ENCODE measurements around the gene CTRL. TPM values are rescaled to one million over a fixed set of nuclear protein-coding genes. Genes with fewer than 3 reads are reported as not detected.

CTRL gene
- total RNA-seq, 1 donor from 2014 or later, result 0.59 TPM

DNA sequence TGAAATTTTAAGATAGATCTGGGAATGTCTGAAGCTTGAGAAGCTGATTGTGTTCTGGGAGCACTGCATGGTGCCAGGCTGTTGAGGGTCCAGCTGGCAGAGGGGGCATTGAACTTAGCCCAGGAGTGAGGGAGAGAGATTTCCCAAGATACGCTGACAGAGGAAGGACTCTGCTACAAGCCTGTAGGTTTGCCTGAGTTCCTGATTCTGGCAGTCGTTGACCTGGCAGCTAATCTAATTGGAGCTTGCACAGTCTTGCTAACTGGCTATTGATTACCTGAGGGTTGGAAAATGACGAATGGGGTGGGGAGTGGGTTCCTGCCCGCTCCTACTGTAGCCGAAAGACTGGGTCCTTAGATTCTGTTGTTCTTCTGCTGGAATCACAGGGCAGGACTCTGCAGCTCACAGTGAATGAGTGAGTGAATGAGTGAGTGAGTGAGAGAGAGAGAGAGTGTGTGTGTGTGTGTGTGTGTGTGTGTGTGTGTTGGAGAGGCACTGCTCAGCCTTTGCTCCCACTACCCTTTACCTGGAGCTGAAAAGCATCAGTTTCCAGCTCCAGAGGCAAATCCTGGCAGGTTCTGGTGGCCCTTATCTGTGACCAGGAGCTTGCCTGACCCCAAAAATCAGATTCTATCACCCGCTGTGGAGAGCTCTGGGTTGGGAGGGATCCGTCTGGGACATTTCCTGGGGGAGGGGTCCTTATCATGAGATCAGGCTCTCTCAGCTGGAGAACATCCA, 16.7 kb downstream of the CTRL start:
- peaks cover 30% of the 10 kb centered on the region for H3K4me1 ChIP-seq
- DNase-seq (no peak), ATAC-seq (no peak)
- no peaks in the 10 kb centered on the region for H3K9me3 ChIP-seq
- H3K27ac ChIP-seq, result no peak overlapping the region
- TF ChIP-seq, protein P1, sequence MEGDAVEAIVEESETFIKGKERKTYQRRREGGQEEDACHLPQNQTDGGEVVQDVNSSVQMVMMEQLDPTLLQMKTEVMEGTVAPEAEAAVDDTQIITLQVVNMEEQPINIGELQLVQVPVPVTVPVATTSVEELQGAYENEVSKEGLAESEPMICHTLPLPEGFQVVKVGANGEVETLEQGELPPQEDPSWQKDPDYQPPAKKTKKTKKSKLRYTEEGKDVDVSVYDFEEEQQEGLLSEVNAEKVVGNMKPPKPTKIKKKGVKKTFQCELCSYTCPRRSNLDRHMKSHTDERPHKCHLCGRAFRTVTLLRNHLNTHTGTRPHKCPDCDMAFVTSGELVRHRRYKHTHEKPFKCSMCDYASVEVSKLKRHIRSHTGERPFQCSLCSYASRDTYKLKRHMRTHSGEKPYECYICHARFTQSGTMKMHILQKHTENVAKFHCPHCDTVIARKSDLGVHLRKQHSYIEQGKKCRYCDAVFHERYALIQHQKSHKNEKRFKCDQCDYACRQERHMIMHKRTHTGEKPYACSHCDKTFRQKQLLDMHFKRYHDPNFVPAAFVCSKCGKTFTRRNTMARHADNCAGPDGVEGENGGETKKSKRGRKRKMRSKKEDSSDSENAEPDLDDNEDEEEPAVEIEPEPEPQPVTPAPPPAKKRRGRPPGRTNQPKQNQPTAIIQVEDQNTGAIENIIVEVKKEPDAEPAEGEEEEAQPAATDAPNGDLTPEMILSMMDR (IDR thresholded peaks at IDR 0.05), result no peak
- intact Hi-C loops (cut with DNase I), result no loop called here
- no peak overlapping the region for H3K4me3 ChIP-seq
- no peaks in the 10 kb centered on the region for H3K27me3 ChIP-seq (ENCODE audit: low read depth)
- peaks cover 50% of the 10 kb centered on the region for H3K36me3 ChIP-seq

DNA sequence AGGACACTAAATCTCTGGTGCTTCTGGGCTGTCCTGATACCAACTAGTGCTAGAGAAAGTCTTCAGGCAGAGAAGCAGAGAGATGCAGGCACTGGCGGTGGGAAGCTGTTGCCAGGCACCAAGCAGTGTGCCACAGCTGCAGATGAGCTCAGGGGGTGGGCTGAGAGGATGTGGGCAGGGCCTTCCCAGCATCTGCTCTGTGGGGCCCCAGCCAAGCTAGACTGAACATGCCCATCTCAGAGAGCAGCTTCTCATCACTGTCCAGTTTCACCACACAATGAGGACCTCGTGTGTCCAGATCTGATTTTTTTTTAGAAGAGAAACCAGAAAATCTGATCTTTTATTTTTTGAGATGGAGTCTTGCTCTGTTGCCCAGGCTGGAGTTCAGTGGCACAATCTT, 21.5 kb downstream of the CTRL start:
- Histone ChIP-seq H3K9me3 (no peaks in the 10 kb centered on the region), H3K4me3 (no peak overlapping the region), H3K4me1 (no peaks in the 10 kb centered on the region), H3K27me3 (ENCODE audit: low read depth) (no peaks in the 10 kb centered on the region), H3K36me3 (peaks cover 44% of the 10 kb centered on the region), H3K27ac (no peak overlapping the region)
- no peak for ATAC-seq
- no peak for DNase-seq
- TF ChIP-seq, protein P1 (IDR thresholded peaks at IDR 0.05), result no peak
- intact Hi-C loops (cut with DNase I), result no loop called here

DNA sequence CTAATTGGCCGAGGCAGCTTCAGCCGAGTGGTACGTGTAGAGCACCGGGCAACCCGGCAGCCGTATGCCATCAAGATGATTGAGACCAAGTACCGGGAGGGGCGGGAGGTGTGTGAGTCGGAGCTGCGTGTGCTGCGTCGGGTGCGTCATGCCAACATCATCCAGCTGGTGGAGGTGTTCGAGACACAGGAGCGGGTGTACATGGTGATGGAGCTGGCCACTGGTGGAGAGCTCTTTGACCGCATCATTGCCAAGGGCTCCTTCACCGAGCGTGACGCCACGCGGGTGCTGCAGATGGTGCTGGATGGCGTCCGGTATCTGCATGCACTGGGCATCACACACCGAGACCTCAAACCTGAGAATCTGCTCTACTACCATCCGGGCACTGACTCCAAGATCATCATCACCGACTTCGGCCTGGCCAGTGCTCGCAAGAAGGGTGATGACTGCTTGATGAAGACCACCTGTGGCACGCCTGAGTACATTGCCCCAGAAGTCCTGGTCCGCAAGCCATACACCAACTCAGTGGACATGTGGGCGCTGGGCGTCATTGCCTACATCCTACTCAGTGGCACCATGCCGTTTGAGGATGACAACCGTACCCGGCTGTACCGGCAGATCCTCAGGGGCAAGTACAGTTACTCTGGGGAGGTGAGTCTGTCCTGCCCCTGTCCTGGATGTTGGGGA, 22.5 kb downstream of the CTRL start:
- H3K27me3 ChIP-seq (ENCODE audit: low read depth), result no peaks in the 10 kb centered on the region
- ATAC-seq (no peak), DNase-seq (no peak)
- peaks cover 39% of the 10 kb centered on the region for H3K36me3 ChIP-seq
- H3K4me3 ChIP-seq, result no peak overlapping the region
- intact Hi-C loops (cut with DNase I), result no loop called here
- TF ChIP-seq, protein P1 (IDR thresholded peaks at IDR 0.05), result no peak
- no peak overlapping the region for H3K27ac ChIP-seq
- no peaks in the 10 kb centered on the region for H3K9me3 ChIP-seq
- H3K4me1 ChIP-seq, result no peaks in the 10 kb centered on the region

DNA sequence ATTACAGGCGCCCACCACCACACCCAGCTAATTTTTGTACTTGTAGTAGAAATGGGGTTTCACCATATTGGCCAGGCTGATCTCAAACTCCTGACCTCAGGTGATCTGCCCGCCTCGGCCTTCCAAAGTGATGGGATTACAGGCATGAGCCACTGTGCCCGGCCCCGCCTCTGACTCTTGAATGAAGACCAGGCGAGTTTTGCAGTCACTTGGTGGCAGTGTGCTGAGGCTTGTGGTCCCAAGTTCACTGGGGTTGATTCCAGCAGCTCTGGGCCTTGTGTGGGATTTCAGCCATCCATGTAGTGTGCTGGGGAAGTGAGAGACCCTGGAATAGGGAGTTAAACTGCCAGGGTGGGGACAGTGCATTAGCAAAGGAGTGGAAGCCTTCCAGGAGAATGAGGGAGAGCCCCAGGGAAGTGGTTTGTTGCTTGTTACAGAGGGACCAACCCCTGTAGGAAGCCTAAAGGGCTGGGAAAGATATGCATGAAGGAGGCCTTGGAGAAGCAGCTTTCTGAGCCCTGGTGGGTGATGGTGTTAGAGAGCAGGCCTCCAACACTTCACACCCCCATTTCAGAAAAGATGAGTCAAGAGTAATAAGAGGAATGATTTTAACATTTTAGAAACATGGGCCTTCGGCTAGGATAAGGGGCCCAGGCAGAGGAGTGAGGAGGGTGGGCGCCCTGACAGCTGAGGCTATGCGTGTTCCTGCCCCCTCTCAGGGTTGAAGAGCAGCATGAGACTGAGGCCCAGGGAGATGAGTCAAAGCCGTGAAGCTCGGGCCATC, 24.1 kb downstream of the CTRL start:
- Histone ChIP-seq H3K4me3 (no peak overlapping the region), H3K27ac (no peak overlapping the region), H3K27me3 (ENCODE audit: low read depth) (no peaks in the 10 kb centered on the region), H3K36me3 (peaks cover 49% of the 10 kb centered on the region), H3K9me3 (no peaks in the 10 kb centered on the region), H3K4me1 (no peaks in the 10 kb centered on the region)
- no peak for DNase-seq
- no peak for ATAC-seq
- intact Hi-C loops (cut with DNase I), result no loop called here
- TF ChIP-seq, protein P1 (IDR thresholded peaks at IDR 0.05), result no peak

DNA sequence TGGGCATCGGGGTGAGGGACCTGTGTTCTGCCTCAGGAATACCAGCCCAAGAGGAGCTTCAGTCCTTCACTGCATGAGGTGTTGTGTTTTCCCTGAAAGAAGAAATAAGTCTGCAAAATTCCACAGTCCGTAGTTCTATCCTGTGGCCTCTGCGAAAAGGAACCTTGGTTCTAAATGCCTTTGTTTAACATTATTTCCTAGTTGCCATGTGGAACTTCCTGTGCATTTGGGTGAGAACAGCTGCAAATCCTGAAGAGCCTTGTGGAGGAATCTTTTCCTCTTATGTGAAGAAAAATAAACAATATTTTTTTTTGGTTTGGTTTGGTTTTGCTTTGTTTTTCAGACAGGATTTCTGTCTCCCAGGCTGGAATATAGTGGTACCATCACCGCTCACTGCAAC, 28.8 kb downstream of the CTRL start:
- no peaks in the 10 kb centered on the region for H3K27me3 ChIP-seq (ENCODE audit: low read depth)
- no peaks in the 10 kb centered on the region for H3K9me3 ChIP-seq
- DNase-seq, result no peak
- peaks cover 28% of the 10 kb centered on the region for H3K36me3 ChIP-seq
- ATAC-seq, result no peak
- H3K27ac ChIP-seq, result peak overlapping the region; percentile 34
- TF ChIP-seq, protein P1 (IDR thresholded peaks at IDR 0.05), result no peak
- intact Hi-C loops (cut with DNase I), result no loop called here
- H3K4me1 ChIP-seq, result peaks cover 15% of the 10 kb centered on the region
- no peak overlapping the region for H3K4me3 ChIP-seq
